Neural cell (in vitro differentiated cells): ENCODE measurements around the gene NELFE. TPM values are rescaled to one million over a fixed set of nuclear protein-coding genes. Genes with fewer than 3 reads are reported as not detected.
"Not testable (repeated sequence)": the region's sequence is repeated elsewhere in the genome, so short reads cannot be mapped to it uniquely, and the experiment has no call there.

ENCODE experiments used
- H2AFZ ChIP-seq: fragments of 200-600, 300-800 bp; sonication (generic), shearing (Covaris generic); 2 replicates; pipeline ENCODE4 v1.6.0; 2014; ENCODE audit warnings: low read depth, mild to moderate bottlenecking, antibody characterized with exemption, low read length, moderate library complexity
- H3F3A ChIP-seq: fragments of 200-600 bp; shearing (Covaris generic); 2 replicates; pipeline ENCODE4 v1.6.1; 2016; ENCODE audit warnings: mild to moderate bottlenecking, moderate library complexity, mixed read lengths, antibody characterized with exemption, low read length; ENCODE audit not compliant: insufficient read depth, poor library complexity, severe bottlenecking
- H3K27ac ChIP-seq: fragments of 200-600, 300-800 bp; sonication (generic), shearing (Covaris generic); 2 replicates; pipeline ENCODE4 v1.5.1; 2014; ENCODE audit warnings: mild to moderate bottlenecking, low read length, moderate library complexity
- H3K27me3 ChIP-seq: fragments of 300-800, 200-600 bp; sonication (generic), shearing (Covaris generic); 2 replicates; pipeline ENCODE4 v1.6.0; 2014; ENCODE audit warnings: mild to moderate bottlenecking, low read depth, low read length, moderate library complexity; ENCODE audit not compliant: insufficient read depth
- H3K36me3 ChIP-seq: fragments of 300-800, 200-600 bp; sonication (generic), shearing (Covaris generic); 2 replicates; pipeline ENCODE4 v1.5.1; 2014; ENCODE audit warnings: mild to moderate bottlenecking, antibody characterized with exemption, low read length, moderate library complexity; ENCODE audit not compliant: insufficient read depth
- H3K4me2 ChIP-seq: fragments of 300-800, 200-600 bp; sonication (generic), shearing (Covaris generic); 2 replicates; pipeline ENCODE4 v1.6.0; 2014; ENCODE audit warnings: mild to moderate bottlenecking, low read length
- H3K4me3 ChIP-seq: fragments of 300-800, 200-600 bp; sonication (generic), shearing (Covaris generic); 2 replicates; pipeline ENCODE4 v1.5.1; 2014; ENCODE audit warnings: mild to moderate bottlenecking, low read length, moderate library complexity
- H3K79me2 ChIP-seq: fragments of 200-600 bp; shearing (Covaris generic); replicated peaks from 2 replicates; pipeline ENCODE4 v1.6.0; 2014; ENCODE audit warnings: mild to moderate bottlenecking, low read length, moderate library complexity; ENCODE audit not compliant: insufficient read depth
- H3K9ac ChIP-seq: fragments of 300-800, 200-600 bp; sonication (generic), shearing (Covaris generic); 2 replicates; pipeline ENCODE4 v1.6.1; 2016; ENCODE audit warnings: mild to moderate bottlenecking, low read length, mixed read lengths
- H3K9me2 ChIP-seq: fragments of 200-600 bp; shearing (Covaris generic); 2 replicates; pipeline ENCODE4 v1.6.1; 2016; ENCODE audit warnings: mild to moderate bottlenecking, low read length, mixed read lengths; ENCODE audit not compliant: insufficient read depth
- H3K9me3 ChIP-seq: fragments of 200-600, 300-800 bp; sonication (generic), shearing (Covaris generic); 2 replicates; pipeline ENCODE4 v1.6.1; 2016; ENCODE audit warnings: mild to moderate bottlenecking, mixed run types, low read length, moderate library complexity, mixed read lengths
- H4K20me1 ChIP-seq: fragments of 200-600 bp; shearing (Covaris generic); 2 replicates; pipeline ENCODE4 v1.6.1; 2016; ENCODE audit warnings: mild to moderate bottlenecking, mixed run types; ENCODE audit not compliant: insufficient read depth
- CTCF ChIP-seq: fragments of 450-650 bp; IDR thresholded peaks from 2 replicates; pipeline ENCODE4 v1.5.1; 2014; ENCODE audit warnings: antibody characterized with exemption, mild to moderate bottlenecking, moderate library complexity; ENCODE audit not compliant: poor library complexity, severe bottlenecking
- EP300 ChIP-seq: fragments of 450-650 bp; conservative IDR thresholded peaks from 2 replicates; pipeline ENCODE4 v1.6.1; 2014; ENCODE audit warnings: antibody characterized with exemption, mild to moderate bottlenecking, moderate library complexity; ENCODE audit not compliant: poor library complexity, severe bottlenecking
- EZH2 ChIP-seq: fragments of 200-600, 300-800 bp; shearing (Covaris generic), sonication (generic); IDR thresholded peaks from 2 replicates; pipeline ENCODE4 v1.6.1; 2014; ENCODE audit warnings: antibody characterized with exemption, low read length, borderline replicate concordance, mild to moderate bottlenecking; ENCODE audit not compliant: insufficient read depth, poor library complexity, severe bottlenecking
- MXI1 ChIP-seq: fragments of 450-650 bp; conservative IDR thresholded peaks from 2 replicates; pipeline ENCODE4 v1.6.1; 2014; ENCODE audit warnings: antibody characterized with exemption, mild to moderate bottlenecking; ENCODE audit not compliant: poor library complexity, severe bottlenecking
- POLR2AphosphoS5 ChIP-seq: IDR thresholded peaks from 2 replicates; pipeline ENCODE4 v1.6.1; 2012
- RAD21 ChIP-seq: fragments of 450-650 bp; conservative IDR thresholded peaks from 2 replicates; pipeline ENCODE4 v1.6.1; 2014; ENCODE audit warnings: antibody characterized with exemption, mild to moderate bottlenecking, moderate library complexity
- SMC3 ChIP-seq: fragments of 450-650 bp; conservative IDR thresholded peaks from 2 replicates; pipeline ENCODE4 v1.6.1; 2014; ENCODE audit warnings: antibody characterized with exemption, mild to moderate bottlenecking, moderate library complexity; ENCODE audit not compliant: poor library complexity
- TAF1 ChIP-seq: IDR thresholded peaks from 2 replicates; pipeline ENCODE4 v1.6.1; 2012; ENCODE audit warnings: low read depth
- polyA plus RNA-seq: library from polyadenylated mRNA; depleted of rRNA; stranded (reverse); fragments of >200 nt; gene quantifications from 2 replicates; pipeline ENCODE4 v1.2.3, GENCODE V29; 2014
- TF ChIP-seq, protein P1 (sequence below): IDR thresholded peaks from 2 replicates; pipeline ENCODE4 v1.6.1; 2012; ENCODE audit warnings: borderline replicate concordance

NELFE gene
- polyA plus RNA-seq, 1 donor from 2014 or later = 103 TPM

DNA sequence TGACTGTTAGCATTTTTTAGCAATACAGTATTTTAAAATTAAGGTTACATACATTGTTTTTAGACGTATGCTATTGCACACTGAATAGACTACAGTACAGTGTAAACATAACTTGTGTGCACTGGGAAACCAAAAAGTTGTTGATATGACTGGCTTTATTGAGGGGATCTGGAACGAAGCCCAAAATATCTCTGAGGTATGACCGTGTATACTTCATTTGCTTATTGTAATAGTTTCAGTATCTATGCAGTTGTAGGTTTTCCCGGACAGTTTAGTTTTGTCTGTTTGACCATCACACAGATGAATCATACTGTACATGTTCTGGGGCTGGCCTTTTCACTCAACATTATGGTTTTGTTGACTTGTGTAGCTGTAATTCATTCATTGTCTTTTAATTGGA, 50.0 kb downstream of the NELFE start:
- Histone ChIP-seq H3K9ac (no peak overlapping the region), H3K79me2 (no peaks in the 10 kb centered on the region), H3K27ac (no peak overlapping the region), H3K4me3 (no peak overlapping the region), H3K9me2 (no peaks in the 10 kb centered on the region), H3K27me3 (no peaks in the 10 kb centered on the region), H3K9me3 (no peaks in the 10 kb centered on the region), H4K20me1 (no peaks in the 10 kb centered on the region), H3F3A (no peaks in the 10 kb centered on the region), H3K4me2 (no peak overlapping the region), H2AFZ (no peak overlapping the region), H3K36me3 (no peaks in the 10 kb centered on the region)
- no peak for TF ChIP-seq CTCF
- TF ChIP-seq TAF1 = no peak
- TF ChIP-seq, protein P1, sequence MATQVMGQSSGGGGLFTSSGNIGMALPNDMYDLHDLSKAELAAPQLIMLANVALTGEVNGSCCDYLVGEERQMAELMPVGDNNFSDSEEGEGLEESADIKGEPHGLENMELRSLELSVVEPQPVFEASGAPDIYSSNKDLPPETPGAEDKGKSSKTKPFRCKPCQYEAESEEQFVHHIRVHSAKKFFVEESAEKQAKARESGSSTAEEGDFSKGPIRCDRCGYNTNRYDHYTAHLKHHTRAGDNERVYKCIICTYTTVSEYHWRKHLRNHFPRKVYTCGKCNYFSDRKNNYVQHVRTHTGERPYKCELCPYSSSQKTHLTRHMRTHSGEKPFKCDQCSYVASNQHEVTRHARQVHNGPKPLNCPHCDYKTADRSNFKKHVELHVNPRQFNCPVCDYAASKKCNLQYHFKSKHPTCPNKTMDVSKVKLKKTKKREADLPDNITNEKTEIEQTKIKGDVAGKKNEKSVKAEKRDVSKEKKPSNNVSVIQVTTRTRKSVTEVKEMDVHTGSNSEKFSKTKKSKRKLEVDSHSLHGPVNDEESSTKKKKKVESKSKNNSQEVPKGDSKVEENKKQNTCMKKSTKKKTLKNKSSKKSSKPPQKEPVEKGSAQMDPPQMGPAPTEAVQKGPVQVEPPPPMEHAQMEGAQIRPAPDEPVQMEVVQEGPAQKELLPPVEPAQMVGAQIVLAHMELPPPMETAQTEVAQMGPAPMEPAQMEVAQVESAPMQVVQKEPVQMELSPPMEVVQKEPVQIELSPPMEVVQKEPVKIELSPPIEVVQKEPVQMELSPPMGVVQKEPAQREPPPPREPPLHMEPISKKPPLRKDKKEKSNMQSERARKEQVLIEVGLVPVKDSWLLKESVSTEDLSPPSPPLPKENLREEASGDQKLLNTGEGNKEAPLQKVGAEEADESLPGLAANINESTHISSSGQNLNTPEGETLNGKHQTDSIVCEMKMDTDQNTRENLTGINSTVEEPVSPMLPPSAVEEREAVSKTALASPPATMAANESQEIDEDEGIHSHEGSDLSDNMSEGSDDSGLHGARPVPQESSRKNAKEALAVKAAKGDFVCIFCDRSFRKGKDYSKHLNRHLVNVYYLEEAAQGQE = no peak
- TF ChIP-seq EP300 = no peak
- TF ChIP-seq RAD21 = no peak
- TF ChIP-seq POLR2AphosphoS5 = no peak
- no peak for TF ChIP-seq MXI1
- no peak for TF ChIP-seq EZH2
- no peak for TF ChIP-seq SMC3

- H3K9me3 ChIP-seq, H3K4me3 ChIP-seq, H3K36me3 ChIP-seq, H3K27me3 ChIP-seq, H3K79me2 ChIP-seq, H3K4me2 ChIP-seq, H4K20me1 ChIP-seq, H3F3A ChIP-seq, H3K9ac ChIP-seq, H2AFZ ChIP-seq, H3K9me2 ChIP-seq, H3K27ac ChIP-seq: not testable (repeated sequence)
Measured at GRCh38 chr6:31908255-31908654, 50.5 kb downstream of the NELFE start.

GRCh38 chr6:31907158-31907813, 51.5 kb downstream of the NELFE start:
- no peak overlapping the region for H2AFZ ChIP-seq
- H3F3A ChIP-seq = peaks cover 4% of the 10 kb centered on the region
- no peak for TF ChIP-seq CTCF
- TF ChIP-seq, protein P1 = no peak
- TF ChIP-seq SMC3 = no peak
- no peak for TF ChIP-seq RAD21

More at GRCh38 chr6:31907158-31907813, 51.5 kb downstream of the NELFE start:
- Histone ChIP-seq H3K27ac (no peak overlapping the region), H4K20me1 (no peaks in the 10 kb centered on the region), H3K9me3 (no peaks in the 10 kb centered on the region), H3K4me3 (no peak overlapping the region), H3K79me2 (no peaks in the 10 kb centered on the region), H3K27me3 (no peaks in the 10 kb centered on the region), H3K4me2 (no peak overlapping the region), H3K36me3 (no peaks in the 10 kb centered on the region), H3K9ac (no peak overlapping the region), H3K9me2 (no peaks in the 10 kb centered on the region)
